Posterior vena cava (tissue), 2 donors: ENCODE measurements around the gene CHP1. TPM values are rescaled to one million over a fixed set of nuclear protein-coding genes. Genes with fewer than 3 reads are reported as not detected.
"Not testable (repeated sequence)": the region's sequence is repeated elsewhere in the genome, so short reads cannot be mapped to it uniquely, and the experiment has no call there.

Experiments
- DNase-seq: peaks from one replicate; pipeline ENCODE4 v3.0.0-alpha.2; 2020; ENCODE audit warnings: low spot score
- intact Hi-C, 2 donors: fragments of 100-400 bp; cut with DNase I; formaldehyde crosslinking; loops; one replicate each; pipeline versions ENCODE4 v1.14.1 to v1.14.2; 2022 to 2023
- total RNA-seq, 2 donors: library from RNA; stranded (reverse); fragmentation: NEBNext Ultra II Directional; extraction: Animal tissue kit (Norgen Biotek cat#: 25700); gene quantifications; one replicate each; pipeline ENCODE4 v1.2.1, GENCODE V29; 2021
- donor health status: DM: yes; HTN: yes; CAD: no.
- donor health status: DM: yes; HTN: yes; CAD: no.

The CHP1 gene
- total RNA-seq, 2 donors from 2014 or later: 66.9 to 73.8 TPM

GRCh38 chr15:41251411-41251810, 20.3 kb downstream of the CHP1 start:
- intact Hi-C loops: no loop called here
- peak; percentile 62 for DNase-seq

- intact Hi-C loops: no loop called here
- DNase-seq: no peak
These were observed 23.5 kb downstream of the CHP1 start for GRCh38 chr15:41254560-41254959.

- intact Hi-C loops: no loop called here
- DNase-seq: no peak
These were observed 25.0 kb downstream of the CHP1 start for GRCh38 chr15:41256103-41256502.

- intact Hi-C loops: no loop called here
- DNase-seq: no peak
These were observed 25.5 kb downstream of the CHP1 start for GRCh38 chr15:41256577-41257038.

DNA sequence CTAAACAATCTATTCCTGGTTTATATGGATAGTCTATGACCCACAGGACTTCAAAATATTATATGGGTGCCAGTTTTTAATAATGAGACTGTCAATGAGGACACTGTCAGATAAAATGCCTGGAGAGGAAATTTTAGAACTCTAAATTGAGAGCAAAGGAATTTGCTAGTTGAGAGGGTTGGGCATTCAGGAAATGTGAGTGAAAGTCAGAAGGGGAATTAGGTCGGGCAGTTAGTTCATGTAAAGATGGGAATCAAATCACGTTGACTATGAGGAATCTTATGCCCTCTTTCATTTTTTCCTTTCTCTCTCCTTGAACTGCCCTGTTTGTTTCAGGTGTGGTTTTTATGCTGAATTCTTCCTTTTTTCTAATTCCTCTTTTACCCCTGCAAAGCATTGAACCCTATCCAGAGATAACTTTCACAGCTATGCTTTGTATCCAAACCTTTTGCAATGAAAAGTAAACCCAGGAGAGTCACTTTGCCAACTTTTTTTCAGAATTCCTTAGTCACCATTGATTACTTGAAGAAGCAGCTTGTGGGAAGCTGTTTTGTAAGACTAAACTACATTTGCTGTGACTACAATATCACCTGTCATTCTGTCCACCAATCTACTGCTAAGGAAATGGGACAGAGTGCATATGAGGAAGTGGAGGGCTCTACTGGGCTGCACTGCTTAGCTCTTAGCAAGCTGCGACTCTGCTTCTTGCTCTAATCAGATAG, 27.8 kb downstream of the CHP1 start:
- intact Hi-C loops: no loop called here
- no peak for DNase-seq

DNA sequence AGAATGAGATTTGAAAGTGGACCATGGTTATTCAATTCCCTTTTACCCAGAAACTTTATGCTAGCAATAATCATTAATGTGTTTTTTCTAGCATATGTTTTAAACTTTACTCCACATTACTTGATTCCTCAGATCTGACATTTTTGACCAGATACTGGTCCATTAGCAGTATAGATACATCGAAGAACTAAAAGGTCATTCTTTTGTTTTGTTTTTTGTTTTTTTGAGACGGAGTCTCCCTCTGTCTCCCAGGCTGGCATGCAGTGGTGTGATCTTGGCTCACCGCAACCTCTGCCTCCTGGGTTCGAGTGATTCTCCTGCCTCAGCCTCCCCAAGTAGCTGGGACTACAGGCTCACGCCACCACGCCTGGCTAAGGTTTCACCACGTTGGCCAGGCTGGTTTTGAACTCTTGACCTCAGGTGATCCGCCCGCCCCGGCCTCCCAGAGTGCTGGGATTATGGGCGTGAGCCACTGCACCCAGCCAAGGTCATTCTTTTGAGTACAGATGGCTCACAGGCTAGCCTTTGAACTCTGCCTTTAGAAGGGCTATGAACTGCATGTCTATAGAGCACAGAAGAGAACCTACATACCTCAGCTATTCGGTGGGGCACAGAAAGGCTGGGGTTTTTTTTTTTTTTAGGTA, 28.6 kb downstream of the CHP1 start:
- no peak for DNase-seq
- intact Hi-C loops: no loop called here

DNA sequence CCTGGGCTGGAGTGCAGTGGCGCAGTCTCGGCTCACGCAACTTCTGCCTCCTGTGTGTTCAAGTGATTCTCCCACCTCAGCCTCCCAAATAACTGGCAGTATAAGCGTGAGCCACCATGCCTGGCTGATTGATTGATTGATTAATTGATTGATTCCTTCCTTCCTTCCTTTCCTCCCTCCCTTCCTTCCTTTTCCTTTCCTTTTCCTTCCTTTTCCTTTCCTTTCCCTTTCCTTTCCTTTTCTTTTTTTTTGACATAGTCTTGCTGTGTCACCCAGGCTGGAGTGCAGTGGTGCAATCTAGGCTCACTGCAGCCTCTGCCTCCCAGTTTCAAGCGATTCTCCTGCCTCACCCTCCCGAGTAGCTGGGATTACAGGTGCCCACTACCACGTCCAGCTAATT, 29.9 kb downstream of the CHP1 start:
- intact Hi-C loops, DNase-seq: not testable (repeated sequence)

DNA sequence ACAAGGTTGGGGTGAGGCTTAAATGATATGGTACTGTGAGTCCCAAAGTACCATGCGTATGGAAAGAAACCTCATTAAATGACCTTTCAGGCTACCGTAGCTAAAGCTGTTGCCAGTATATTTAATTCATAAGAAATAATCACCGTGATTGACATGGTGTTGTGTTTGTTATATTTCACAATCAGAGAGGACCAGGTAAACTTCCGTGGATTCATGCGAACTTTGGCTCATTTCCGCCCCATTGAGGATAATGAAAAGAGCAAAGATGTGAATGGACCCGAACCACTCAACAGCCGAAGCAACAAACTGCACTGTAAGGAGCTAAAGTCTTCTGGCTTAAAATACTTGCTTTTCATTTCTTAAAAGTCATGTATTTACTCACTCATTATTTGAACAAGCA, 31.5 kb downstream of the CHP1 start:
- intact Hi-C loops: no loop called here
- DNase-seq: no peak

- intact Hi-C loops: no loop called here
- no peak for DNase-seq
These were observed 32.9 kb downstream of the CHP1 start for GRCh38 chr15:41263891-41264351.

- DNase-seq: no peak
- intact Hi-C loops: no loop called here
These were observed 38.8 kb downstream of the CHP1 start for GRCh38 chr15:41269887-41270286.

DNA sequence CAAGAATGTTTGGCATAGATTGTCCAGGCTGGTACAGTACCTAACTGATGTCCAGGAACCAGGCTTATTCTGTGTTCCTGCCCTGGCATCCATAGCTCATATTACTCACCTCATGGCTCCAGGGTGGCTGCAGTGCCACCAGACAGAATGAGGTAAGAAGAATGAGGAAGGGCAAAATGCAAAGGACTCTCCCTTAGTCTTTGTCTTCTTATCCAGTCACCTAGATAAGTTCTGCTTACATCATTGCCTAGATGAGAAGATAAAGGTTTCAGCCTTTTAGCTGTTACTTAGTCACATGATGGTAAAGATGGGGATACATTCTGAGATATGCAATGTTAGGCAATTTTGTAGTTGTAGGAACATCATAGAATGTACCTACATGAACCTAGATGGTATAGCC, 45.8 kb downstream of the CHP1 start:
- intact Hi-C loops: no loop called here
- no peak for DNase-seq

DNA sequence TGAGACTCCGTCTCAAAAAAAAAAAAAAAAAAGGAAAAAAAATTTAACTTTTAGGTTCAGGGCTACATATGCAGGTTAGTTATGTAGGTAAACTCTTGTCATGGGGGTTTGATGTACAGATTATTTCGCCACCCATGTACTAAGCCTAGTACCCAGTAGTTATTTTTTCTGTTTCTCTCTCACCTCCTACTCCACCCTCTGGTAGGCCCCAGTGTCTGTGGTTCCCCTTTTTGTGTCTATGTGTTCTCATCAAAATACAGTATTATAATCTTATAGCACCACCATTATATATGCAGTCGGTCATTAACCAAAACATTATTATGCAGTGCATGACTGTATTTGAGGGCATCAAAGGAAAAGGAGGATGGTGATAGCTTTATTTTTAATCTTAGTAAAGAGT, 47.3 kb downstream of the CHP1 start:
- intact Hi-C loops: no loop called here
- DNase-seq: no peak

DNA sequence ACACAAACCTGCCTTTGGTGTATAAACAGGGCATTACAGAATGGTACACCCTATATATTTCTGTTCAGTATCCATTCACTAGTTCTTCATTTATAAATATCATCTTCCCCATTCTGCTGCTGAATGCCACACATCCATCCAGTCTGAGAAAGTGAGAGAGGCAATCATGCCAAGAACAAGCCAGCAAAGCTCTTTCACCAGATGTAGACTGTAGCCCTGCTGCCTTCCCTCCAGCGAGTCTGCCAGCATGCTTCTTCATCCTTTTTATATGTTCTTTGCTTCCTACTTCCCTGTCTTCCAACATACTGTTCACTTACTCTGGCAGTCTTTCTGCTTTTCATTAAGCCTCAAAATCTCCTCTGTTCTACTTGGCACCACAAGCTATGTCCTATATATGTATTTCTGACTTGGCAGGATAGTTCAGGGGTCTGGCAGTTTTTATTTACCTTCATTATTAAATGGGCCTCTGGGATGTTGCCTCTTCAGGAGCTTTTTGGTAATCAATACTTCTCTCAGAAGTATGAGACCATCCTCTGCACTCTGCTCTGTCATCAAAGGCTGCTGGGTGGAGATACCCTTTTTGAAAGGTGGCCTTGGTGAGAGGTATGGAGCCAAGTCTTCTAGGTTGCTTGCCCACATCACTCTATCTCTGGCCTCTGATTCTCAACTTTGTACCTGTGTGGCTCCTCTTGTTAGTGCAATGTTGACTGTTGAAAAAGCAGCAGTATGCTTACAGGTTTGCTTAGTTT, 48.6 kb downstream of the CHP1 start:
- no peak for DNase-seq
- intact Hi-C loops: no loop called here

DNA sequence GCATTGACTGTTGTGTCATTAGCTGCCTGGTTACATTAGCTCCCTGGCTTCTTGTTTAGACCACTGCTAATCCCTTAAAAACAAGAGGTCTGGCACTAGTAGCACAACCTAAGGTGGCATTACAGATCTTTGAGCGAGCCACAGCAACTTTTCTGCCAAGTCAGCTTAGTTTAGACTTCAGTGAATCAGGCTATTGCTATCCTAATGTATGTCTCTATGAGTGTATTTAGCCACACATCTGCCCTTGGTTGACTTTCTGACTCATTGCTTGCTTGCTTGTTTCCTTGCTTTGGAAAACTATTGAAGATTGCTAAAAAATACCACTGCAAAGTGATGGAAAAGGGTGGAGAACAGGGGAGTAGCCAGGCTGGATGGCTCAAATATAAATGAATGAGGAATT, 50.2 kb downstream of the CHP1 start:
- DNase-seq: no peak
- intact Hi-C loops: no loop called here

DNA sequence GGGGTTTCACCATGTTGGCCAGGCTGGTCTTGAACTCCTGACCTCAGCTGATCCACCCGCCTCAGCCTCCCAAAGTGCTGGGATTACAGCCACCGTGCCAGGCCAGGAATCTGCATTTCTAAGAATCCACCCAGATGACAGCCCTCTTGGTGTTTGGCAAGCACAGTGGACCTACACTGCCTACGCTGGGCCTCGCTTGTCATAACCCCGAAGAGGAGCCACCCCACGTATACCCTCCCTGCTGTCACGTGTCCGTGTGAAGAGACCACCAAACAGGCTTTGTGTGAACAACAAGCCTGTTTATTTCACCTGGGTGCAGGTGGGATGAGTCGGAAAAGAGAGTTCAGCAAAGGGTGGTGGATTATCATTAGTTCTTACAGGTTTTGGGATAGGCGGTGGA, 51.4 kb downstream of the CHP1 start:
- DNase-seq: not testable (repeated sequence)

GRCh38 chr15:41282980-41283652, 52.0 kb downstream of the CHP1 start:
- DNase-seq, intact Hi-C loops: not testable (repeated sequence)

More for the DNA sequence above, 51.4 kb downstream of the CHP1 start:
- intact Hi-C loops: not testable (repeated sequence)

DNA sequence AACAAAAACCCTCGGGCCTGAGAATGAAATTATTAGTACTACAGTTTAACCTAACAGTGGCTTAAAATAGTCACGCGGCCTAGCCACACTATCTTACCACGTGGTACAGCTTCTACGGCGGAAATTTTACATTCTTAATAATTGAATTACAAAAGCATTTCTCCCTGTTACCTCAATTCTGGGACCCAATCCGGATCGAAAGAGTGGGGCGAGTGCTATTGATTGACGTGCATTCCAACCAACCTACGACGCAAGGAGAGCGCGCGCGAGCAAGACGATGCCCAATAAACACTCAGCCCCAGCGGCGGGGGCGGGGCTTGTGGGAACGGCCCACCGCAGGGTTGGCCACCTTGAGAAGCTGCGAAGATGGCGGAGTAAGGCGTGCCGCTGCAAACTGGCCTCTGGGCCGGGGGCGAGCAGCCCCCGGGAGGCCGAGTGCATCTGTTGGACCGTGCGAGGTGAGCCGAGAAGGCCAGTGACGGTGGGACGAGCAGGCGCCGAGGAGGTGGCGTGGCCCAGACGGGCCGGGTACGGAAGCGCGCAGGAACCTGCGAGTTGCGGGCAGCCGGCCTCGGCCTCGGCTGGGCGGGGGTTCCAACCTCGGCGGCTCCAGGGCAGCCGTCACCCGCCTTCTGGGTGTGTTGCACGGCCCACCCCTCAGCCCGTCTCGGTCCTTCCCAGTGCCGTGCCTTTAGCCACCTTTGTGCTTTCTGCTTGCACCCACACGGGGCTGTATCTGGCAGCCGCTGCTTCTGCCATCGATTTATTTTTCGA, 52.8 kb downstream of the CHP1 start:
- intact Hi-C loops: no loop called here
- peak; percentile 99 for DNase-seq

- intact Hi-C loops: no loop called here
- DNase-seq: no peak
These were observed 53.5 kb downstream of the CHP1 start for GRCh38 chr15:41284427-41285177.
